VCaP (cell line): Measurements from ENCODE around the gene RUBCNL.

Experiments
- H3K27ac ChIP-seq: fragments of 450-650 bp; 2 replicates; pipeline ENCODE4 v1.5.1; 2017
- TF ChIP-seq, protein P1 (sequence below): fragments of 450-650 bp; conservative IDR thresholded peaks from 2 replicates; pipeline ENCODE4 v1.5.1; 2017; ENCODE audit warnings: mild to moderate bottlenecking, moderate library complexity

The RUBCNL gene

DNA sequence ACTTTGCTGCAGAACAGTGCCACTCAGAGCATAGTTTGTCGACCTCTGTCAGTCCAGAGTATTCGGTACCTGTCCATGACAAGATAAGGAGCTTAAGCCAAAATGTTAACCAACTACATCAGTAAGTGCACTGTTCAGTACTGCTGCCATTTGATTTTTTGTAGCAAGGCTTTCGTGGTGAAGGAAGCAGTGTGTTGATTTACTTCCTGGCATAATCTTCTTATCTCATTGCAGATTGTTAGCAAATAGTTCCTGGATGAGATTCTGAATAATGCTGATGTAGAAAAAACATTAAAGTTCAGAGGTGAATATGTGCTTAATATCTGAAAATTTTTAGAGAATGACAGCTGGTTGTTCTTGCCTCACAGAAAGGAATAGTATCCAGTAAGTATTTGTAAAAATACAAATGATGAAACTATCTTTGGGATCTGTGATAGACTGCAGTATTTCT lies 89.7 kb downstream of the RUBCNL start:
- TF ChIP-seq, protein P1, sequence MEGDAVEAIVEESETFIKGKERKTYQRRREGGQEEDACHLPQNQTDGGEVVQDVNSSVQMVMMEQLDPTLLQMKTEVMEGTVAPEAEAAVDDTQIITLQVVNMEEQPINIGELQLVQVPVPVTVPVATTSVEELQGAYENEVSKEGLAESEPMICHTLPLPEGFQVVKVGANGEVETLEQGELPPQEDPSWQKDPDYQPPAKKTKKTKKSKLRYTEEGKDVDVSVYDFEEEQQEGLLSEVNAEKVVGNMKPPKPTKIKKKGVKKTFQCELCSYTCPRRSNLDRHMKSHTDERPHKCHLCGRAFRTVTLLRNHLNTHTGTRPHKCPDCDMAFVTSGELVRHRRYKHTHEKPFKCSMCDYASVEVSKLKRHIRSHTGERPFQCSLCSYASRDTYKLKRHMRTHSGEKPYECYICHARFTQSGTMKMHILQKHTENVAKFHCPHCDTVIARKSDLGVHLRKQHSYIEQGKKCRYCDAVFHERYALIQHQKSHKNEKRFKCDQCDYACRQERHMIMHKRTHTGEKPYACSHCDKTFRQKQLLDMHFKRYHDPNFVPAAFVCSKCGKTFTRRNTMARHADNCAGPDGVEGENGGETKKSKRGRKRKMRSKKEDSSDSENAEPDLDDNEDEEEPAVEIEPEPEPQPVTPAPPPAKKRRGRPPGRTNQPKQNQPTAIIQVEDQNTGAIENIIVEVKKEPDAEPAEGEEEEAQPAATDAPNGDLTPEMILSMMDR = no peak
- peak overlapping the region; percentile 81 for H3K27ac ChIP-seq

DNA sequence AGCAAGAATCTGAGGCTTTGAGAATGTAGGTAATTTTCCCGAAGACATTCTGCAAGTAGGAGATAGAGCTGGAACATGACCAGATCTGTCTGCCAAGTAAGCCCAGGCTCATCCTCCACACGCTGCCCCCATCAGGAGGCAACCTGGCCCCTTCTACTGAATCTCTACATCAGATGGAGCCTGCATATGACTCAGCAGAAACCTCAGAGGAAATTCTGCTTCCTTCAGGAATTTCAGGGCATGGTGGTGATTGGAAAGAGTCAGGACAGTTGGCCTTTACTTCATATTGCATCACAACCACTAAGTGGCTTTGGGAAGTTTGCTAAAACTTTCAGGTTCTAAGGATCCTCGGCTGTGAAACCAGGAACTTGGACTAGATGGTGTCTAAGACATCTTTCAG lies 90.1 kb downstream of the RUBCNL start:
- H3K27ac ChIP-seq = peak overlapping the region; percentile 81
- TF ChIP-seq, protein P1 = no peak

DNA sequence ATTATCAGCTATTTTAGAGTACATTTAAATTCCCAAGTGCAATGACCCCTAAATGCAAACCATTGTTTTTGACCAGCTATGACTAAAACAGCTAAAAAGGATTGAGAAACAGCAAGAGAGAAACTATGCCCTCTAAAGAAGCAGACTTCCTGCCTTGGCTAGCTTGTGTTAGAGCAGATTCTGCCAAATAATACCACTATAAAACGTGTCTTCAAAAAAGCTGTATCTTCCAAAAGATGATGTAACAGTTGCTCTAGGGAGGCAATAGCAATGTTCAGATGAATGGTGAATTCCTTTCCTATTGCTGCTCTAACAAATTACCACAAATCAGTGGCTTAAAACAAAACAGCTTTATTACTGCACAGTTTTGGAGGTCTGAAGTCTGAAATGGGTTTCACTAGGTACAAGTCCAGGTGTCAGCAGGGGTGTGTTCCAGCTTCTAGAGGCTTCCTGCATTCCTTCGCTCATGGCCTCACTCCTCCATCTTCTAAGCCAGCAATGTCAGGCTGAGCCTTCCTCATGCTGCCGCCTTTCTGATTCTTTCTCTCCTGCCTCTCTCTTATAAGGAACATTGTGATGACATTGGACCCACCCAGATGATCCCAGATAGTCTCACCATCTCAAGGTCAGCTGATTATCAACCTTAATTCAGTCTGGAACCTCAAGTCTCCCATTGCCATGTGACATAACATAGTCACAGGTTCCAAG lies 90.8 kb downstream of the RUBCNL start:
- H3K27ac ChIP-seq = peak overlapping the region; percentile 81
- TF ChIP-seq, protein P1 = no peak

DNA sequence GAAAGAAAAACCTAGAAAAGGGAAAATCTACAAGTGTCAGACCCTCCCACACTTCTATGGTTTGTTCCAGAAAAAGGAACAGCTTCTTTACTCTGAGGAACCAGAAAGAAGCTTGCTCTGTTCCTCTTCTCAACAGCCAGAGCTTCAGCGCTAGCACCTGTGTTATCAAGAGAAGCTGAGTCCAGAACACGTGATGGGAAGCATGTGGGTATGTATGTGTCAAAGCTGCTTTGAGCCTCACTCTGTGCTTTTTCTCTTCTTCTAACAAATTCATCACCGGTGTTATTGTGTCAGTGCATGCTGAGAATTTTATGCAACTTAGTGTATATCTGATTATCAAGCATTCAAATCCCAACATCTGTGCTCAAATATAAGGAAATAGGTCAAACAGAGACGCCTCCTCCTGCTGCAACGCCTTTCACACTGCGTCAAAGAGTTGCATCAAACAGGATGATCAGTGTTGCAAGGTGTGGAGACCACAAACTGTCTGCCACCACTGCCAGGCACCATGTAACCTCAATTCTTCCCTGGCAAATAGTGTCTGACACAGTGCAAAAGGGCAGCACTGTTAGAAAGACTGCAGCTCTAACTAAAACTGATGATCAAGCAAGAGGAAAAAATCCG lies 91.4 kb downstream of the RUBCNL start:
- peak overlapping the region; percentile 81 for H3K27ac ChIP-seq
- TF ChIP-seq, protein P1 = no peak

DNA sequence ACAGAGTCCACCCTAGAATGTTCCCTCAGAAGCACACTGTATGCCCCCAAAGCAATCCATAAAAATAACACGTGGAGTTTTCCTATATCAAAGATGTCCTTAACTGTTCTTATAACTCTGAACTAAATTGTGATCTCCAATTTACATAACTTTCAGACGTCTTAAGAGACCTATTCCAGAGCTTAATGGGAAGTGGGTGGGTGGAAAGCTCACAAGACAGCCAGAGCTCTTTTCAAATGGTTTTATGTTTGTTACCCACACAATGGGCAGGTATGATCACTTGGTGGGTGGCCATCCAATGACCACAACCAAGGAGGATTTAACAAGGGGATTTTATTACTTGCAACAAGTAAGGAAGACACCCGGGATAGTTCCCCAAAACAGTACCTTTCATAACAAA lies 93.6 kb downstream of the RUBCNL start:
- no peak overlapping the region for H3K27ac ChIP-seq

More for the DNA sequence above, 93.6 kb downstream of the RUBCNL start:
- TF ChIP-seq, protein P1 = no peak
